Vagina (tissue), 2 donors: ENCODE measurements around the gene VSIG4. TPM values are rescaled to one million over a fixed set of nuclear protein-coding genes. Genes with fewer than 3 reads are reported as not detected.
"Not testable (repeated sequence)": the region's sequence is repeated elsewhere in the genome, so short reads cannot be mapped to it uniquely, and the experiment has no call there.

Experiments
- DNase-seq, 2 donors: peaks; one replicate each; pipeline ENCODE4 v3.0.0-alpha.2; 2017; ENCODE audit errors: extremely low spot score in 2 of 2
- H3K27ac ChIP-seq: fragments of 200-600 bp; sonication (generic); one replicate; pipeline ENCODE4 v1.5.1; 2019
- H3K27me3 ChIP-seq: fragments of 200-600 bp; sonication (generic); one replicate; pipeline ENCODE4 v1.5.1; 2019
- H3K36me3 ChIP-seq, 2 donors: fragments of 200-600 bp; sonication (generic); one replicate each; pipeline ENCODE4 v1.5.1; 2017 to 2019
- H3K4me1 ChIP-seq: fragments of 200-600 bp; sonication (generic); one replicate; pipeline ENCODE4 v1.5.1; 2019
- H3K4me3 ChIP-seq, 2 donors: fragments of 200-600 bp; sonication (generic); 1 replicate in 1 of 2; 2 replicates in 1 of 2; pipeline ENCODE4 v1.5.1; 2016 to 2019
- H3K9me3 ChIP-seq: fragments of 200-600 bp; sonication (generic); one replicate; pipeline ENCODE4 v1.5.1; 2019
- CTCF ChIP-seq, 3 experiments: fragments of 450-650 bp in 2 of 3; fragments of 200-600 bp in 1 of 3; sonication (generic) in 1 of 3; IDR thresholded peaks; one replicate each; pipeline ENCODE4 v1.5.1; 2017 to 2019; ENCODE audit warnings: antibody characterized with exemption in 3 of 3, mild to moderate bottlenecking in 2 of 3, moderate library complexity in 2 of 3
- POLR2A ChIP-seq, 2 donors: fragments of 450-650 bp; IDR thresholded peaks; one replicate each; pipeline ENCODE4 v1.6.1; 2017; ENCODE audit warnings: antibody characterized with exemption in 2 of 2, mild to moderate bottlenecking in 2 of 2, moderate library complexity in 2 of 2
- POLR2AphosphoS5 ChIP-seq, 2 donors: sonication (generic); formaldehyde crosslinking; IDR thresholded peaks; one replicate each; pipeline ENCODE4 v1.9.0; 2017; ENCODE audit warnings: antibody characterized with exemption in 2 of 2, mild to moderate bottlenecking in 2 of 2, low read depth in 1 of 2; ENCODE audit not compliant: insufficient read depth in 1 of 2
- intact Hi-C: fragments of 100-400 bp; cut with DNase I; formaldehyde crosslinking; loops from one replicate; pipeline ENCODE4 v1.15.1; 2023
- total RNA-seq: library from RNA; depleted of rRNA; stranded (reverse); fragments of >200 nt; gene quantifications from one replicate; pipeline ENCODE4 v1.2.3, GENCODE V29; 2016

Gene VSIG4
- total RNA-seq: 57.0 TPM

GRCh38 chrX:66039944-66040343 lies at the start of gene VSIG4:
VSIG4 (minus strand) TSS chrX:66040080; CDS start chrX:66039998, 82 bp downstream.
- H3K4me1 ChIP-seq: no peaks in the 10 kb centered on the region
- TF ChIP-seq POLR2A (IDR thresholded peaks at IDR 0.05) (no peak), POLR2AphosphoS5 (IDR thresholded peaks at IDR 0.05; ENCODE audit: insufficient read depth in 1 of 2, low read depth in 1 of 2) (no peak), CTCF (IDR thresholded peaks at IDR 0.05) (no peak)
- no peaks in the 10 kb centered on the region for H3K27me3 ChIP-seq
- H3K27ac ChIP-seq: no peak within 1 kb of the TSS
- H3K9me3 ChIP-seq: no peaks in the 10 kb centered on the region
- H3K4me3 ChIP-seq: no peak within 1 kb of the TSS
- no peaks in the 10 kb centered on the region for H3K36me3 ChIP-seq
- intact Hi-C loops: no loop called here
- no peak for DNase-seq

DNA sequence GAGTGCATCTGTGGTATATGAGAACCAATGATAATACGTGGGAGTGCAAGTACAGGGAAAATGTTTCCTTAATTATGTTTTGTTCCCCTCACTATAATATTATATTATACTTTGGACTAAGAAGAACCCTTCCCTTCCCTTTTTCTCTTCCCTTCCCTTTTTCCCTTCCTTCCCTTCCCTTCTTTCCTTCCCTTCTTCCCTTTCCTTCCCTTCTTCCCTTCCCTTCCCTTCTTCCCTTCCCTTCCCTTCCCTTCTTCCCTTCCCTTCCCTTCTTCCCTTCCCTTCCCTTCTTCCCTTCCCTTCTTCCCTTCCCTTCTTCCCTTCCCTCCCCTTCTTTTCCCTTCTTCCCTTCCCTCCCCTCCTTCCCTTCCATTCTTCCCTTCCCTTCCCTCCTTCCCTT lies 36.9 kb upstream of the VSIG4 start:
- H3K4me3 ChIP-seq: no peak overlapping the region
- H3K27me3 ChIP-seq: no peaks in the 10 kb centered on the region
- intact Hi-C loops: no loop called here
- H3K9me3 ChIP-seq: no peaks in the 10 kb centered on the region
- H3K4me1 ChIP-seq: no peaks in the 10 kb centered on the region
- TF ChIP-seq POLR2AphosphoS5 (IDR thresholded peaks at IDR 0.05; ENCODE audit: insufficient read depth in 1 of 2, low read depth in 1 of 2) (no peak), CTCF (IDR thresholded peaks at IDR 0.05) (no peak), POLR2A (IDR thresholded peaks at IDR 0.05) (no peak)
- H3K27ac ChIP-seq: no peak overlapping the region
- DNase-seq: no peak
- no peaks in the 10 kb centered on the region for H3K36me3 ChIP-seq

DNA sequence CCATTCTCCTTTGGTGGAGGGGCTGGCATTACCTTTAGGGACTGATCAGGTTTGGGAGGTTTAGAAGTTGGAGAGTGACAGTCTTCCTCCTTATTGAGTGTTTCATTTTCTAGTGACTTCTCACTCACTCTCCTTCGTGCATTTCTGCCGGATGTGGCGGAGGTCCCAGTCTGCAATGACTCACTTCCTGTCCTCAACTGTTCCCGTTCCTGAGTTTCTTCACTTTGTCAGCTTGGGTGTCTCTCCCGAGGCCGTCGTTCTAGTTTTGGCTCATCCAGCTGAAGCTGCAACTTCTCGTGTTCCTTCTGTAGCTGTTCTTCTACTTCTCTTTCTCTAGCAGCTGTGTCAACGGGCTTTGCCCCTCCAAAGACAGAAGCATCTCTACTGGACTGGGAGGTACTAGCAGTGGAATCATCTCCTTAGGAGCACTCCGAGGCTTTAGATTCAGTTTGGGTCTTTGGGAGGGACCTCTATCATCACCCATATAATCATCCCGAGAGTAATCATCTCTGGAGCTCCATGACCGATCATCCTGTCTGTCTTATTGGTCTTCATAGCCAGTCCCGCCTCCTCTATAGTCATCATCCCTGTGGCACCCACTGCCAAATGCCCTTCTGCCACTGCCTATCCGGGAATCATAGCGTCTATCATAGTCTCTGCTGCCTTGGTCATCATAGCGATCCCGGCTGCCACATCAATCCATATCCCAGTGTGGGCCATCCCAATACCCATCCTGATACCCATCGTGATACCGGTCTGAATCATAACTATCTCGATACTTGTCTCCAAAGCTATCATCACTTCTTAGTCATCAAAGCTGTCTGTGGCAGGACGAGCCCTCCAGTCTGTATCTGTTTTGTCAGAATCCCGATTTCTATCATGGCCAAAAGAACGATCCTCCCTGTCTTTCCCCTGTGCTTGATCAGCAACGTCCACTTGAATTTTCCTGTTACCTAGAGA lies 35.3 kb upstream of the VSIG4 start:
- no peak for TF ChIP-seq POLR2AphosphoS5 (IDR thresholded peaks at IDR 0.05; ENCODE audit: insufficient read depth in 1 of 2, low read depth in 1 of 2)
- no peak for TF ChIP-seq CTCF (IDR thresholded peaks at IDR 0.05)
- no peak for TF ChIP-seq POLR2A (IDR thresholded peaks at IDR 0.05)
- no peak for DNase-seq
- Histone ChIP-seq H3K27ac (no peak overlapping the region), H3K4me1 (no peaks in the 10 kb centered on the region), H3K27me3 (no peaks in the 10 kb centered on the region), H3K36me3 (no peaks in the 10 kb centered on the region), H3K4me3 (no peak overlapping the region), H3K9me3 (no peaks in the 10 kb centered on the region)
- intact Hi-C loops: no loop called here

DNA sequence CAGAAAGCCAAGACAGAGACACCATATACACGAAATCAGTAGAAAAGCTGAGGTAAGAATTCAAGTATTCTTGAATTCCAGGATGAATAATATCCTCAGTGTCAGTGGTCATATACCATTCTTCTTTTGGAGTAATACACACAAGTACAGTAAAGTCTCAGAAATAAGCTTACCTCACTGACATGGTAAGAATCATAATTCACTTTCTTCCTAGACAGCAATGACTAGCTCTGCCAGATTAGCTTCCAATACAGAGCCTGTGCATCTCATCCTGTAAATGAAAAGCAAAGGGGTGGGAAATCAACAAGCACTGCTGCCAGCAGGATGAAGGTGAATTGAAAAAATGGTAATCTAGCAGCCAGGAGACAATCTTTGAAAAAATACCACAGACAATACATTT lies 31.2 kb upstream of the VSIG4 start:
- H3K4me3 ChIP-seq: no peak overlapping the region
- intact Hi-C loops: no loop called here
- TF ChIP-seq POLR2A (IDR thresholded peaks at IDR 0.05): no peak
- no peak for TF ChIP-seq CTCF (IDR thresholded peaks at IDR 0.05)
- no peak for TF ChIP-seq POLR2AphosphoS5 (IDR thresholded peaks at IDR 0.05; ENCODE audit: insufficient read depth in 1 of 2, low read depth in 1 of 2)
- no peak for DNase-seq
- H3K9me3 ChIP-seq: no peaks in the 10 kb centered on the region
- no peaks in the 10 kb centered on the region for H3K36me3 ChIP-seq
- H3K27ac ChIP-seq: no peak overlapping the region
- H3K27me3 ChIP-seq: no peaks in the 10 kb centered on the region
- no peaks in the 10 kb centered on the region for H3K4me1 ChIP-seq

DNA sequence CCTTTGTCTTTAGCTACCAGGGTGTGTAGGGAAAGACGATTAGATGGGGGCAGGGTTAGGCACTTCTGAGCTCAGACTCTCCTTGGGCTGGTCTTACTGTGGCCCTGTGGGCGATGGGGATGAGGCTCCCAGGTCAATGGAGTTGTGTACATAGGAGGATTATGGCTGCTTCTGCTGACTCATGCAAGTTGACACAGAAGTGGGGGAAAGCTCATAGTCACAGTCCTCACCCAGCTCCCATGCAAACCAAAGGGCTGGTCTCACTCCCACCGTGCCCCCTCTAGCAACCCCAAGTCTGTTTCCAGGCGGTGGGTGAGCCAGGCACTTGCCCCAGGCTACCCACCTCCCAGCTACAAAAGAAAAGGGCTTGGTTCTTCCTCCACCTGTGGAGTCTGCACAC lies 24.4 kb upstream of the VSIG4 start:
- Histone ChIP-seq H3K27ac (no peak overlapping the region), H3K4me3 (no peak overlapping the region), H3K27me3 (no peaks in the 10 kb centered on the region), H3K36me3 (no peaks in the 10 kb centered on the region), H3K4me1 (no peaks in the 10 kb centered on the region), H3K9me3 (no peaks in the 10 kb centered on the region)
- no peak for TF ChIP-seq POLR2AphosphoS5 (IDR thresholded peaks at IDR 0.05; ENCODE audit: insufficient read depth in 1 of 2, low read depth in 1 of 2)
- no peak for TF ChIP-seq CTCF (IDR thresholded peaks at IDR 0.05)
- no peak for TF ChIP-seq POLR2A (IDR thresholded peaks at IDR 0.05)
- DNase-seq: no peak
- intact Hi-C loops: no loop called here

GRCh38 chrX:66057019-66057418 lies 17.1 kb upstream of the VSIG4 start:
- H3K4me1 ChIP-seq, intact Hi-C loops, DNase-seq, H3K27ac ChIP-seq, H3K36me3 ChIP-seq, H3K9me3 ChIP-seq, H3K4me3 ChIP-seq, H3K27me3 ChIP-seq: not testable (repeated sequence)
